ENCODE measurements around the gene SVIL. TPM values are rescaled to one million over a fixed set of nuclear protein-coding genes. Genes with fewer than 3 reads are reported as not detected.
"Not testable (repeated sequence)": the region's sequence is repeated elsewhere in the genome, so short reads cannot be mapped to it uniquely, and the experiment has no call there.

Gene SVIL
- total RNA-seq, 2 donors from 2014 or later = 12.2 to 14.2 TPM

GRCh38 chr10:29585488-29585976, 49.2 kb downstream of the SVIL start:
- no peak overlapping the region for H3K4me3 Mint-ChIP-seq
- no peak overlapping the region for H3K27ac Mint-ChIP-seq
- no peaks in the 10 kb centered on the region for H3K27me3 Mint-ChIP-seq (ENCODE audit: low read depth)
- no peaks in the 10 kb centered on the region for H3K9me3 Mint-ChIP-seq
- ATAC-seq (replicated peaks in 1 of 2) (no peak), DNase-seq (peak in 1 of 2 donors; percentile 23)
- no peaks in the 10 kb centered on the region for H3K36me3 Mint-ChIP-seq (ENCODE audit: insufficient read depth in 2 of 2)
- peaks cover 31% of the 10 kb centered on the region for H3K4me1 Mint-ChIP-seq (ENCODE audit: low read depth)

GRCh38 chr10:29584436-29584835, 50.3 kb downstream of the SVIL start:
- H3K9me3 Mint-ChIP-seq = no peaks in the 10 kb centered on the region
- no peaks in the 10 kb centered on the region for H3K36me3 Mint-ChIP-seq (ENCODE audit: insufficient read depth in 2 of 2)

GRCh38 chr10:29583674-29584073, 51.1 kb downstream of the SVIL start:
- Mint-ChIP-seq H3K27ac (no peak overlapping the region), H3K36me3 (ENCODE audit: insufficient read depth in 2 of 2) (no peaks in the 10 kb centered on the region), H3K4me1 (ENCODE audit: low read depth) (peaks cover 24% of the 10 kb centered on the region), H3K9me3 (no peaks in the 10 kb centered on the region), H3K27me3 (ENCODE audit: low read depth) (no peaks in the 10 kb centered on the region), H3K4me3 (no peak overlapping the region)
- ATAC-seq (replicated peaks in 1 of 2) (peak; percentile 42 to 55), DNase-seq (no peak)

More at GRCh38 chr10:29584436-29584835, 50.3 kb downstream of the SVIL start:
- Mint-ChIP-seq H3K4me3 (no peak overlapping the region), H3K27me3 (ENCODE audit: low read depth) (no peaks in the 10 kb centered on the region), H3K4me1 (ENCODE audit: low read depth) (peaks cover 24% of the 10 kb centered on the region), H3K27ac (no peak overlapping the region)
- no peak for DNase-seq
- no peak for ATAC-seq (replicated peaks in 1 of 2)

DNA sequence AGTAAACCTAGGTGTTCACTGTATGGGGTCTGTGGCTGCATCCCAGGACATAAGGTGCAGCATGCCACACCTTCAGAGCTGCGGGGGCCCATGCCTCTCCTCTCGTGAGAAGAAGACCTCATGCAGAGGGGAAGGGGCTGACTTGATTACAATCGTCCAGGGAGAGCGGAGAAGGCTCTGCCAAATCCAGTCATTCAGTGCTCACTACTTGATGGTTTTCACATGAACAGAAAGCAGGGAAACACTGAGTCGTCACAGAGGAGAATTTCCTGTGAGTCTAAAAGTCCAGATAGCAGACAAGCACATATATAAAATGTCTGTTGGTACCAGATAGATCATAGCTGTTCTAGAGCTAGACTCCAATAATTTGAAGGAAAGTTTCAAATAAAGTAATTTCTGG, 52.0 kb downstream of the SVIL start:
- peak in 1 of 2 donors; percentile 87 for ATAC-seq (replicated peaks in 1 of 2)

DNA sequence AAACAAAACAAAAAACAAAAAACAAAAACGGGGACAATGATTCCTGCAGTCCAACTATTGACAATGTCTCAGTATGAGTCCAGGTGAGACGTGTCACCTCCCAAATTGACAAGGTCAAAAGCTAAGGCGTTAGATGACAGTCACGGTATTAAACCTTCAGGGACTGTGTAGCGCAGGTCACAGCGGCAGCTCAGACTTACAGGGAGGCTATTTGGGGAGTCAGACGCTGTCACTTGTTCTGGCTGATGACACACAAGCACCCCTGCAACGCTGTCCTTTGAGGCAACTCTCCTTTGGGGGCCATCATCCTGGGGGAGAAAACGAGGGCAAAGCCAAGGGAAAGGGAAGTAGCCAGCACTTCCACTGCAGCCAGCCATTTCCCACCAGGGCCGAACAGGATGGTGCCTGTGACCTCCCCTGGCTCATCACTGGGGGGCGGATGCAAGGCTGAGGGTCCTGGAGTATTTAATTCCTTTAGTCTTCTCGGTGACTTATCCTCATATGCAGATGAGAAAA, 55.3 kb downstream of the SVIL start:
- Mint-ChIP-seq H3K4me1 (ENCODE audit: low read depth) (peaks cover 24% of the 10 kb centered on the region), H3K27me3 (ENCODE audit: low read depth) (no peaks in the 10 kb centered on the region), H3K4me3 (no peak overlapping the region), H3K36me3 (ENCODE audit: insufficient read depth in 2 of 2) (no peaks in the 10 kb centered on the region), H3K27ac (no peak overlapping the region), H3K9me3 (no peaks in the 10 kb centered on the region)
- ATAC-seq (replicated peaks in 1 of 2) (no peak), DNase-seq (no peak)

More for the DNA sequence above, 52.0 kb downstream of the SVIL start:
- Mint-ChIP-seq H3K4me1 (ENCODE audit: low read depth) (peaks cover 24% of the 10 kb centered on the region), H3K4me3 (peak overlapping the region in 1 of 2 donors; percentile 11)
- not testable (repeated sequence) for H3K9me3 Mint-ChIP-seq; H3K27ac Mint-ChIP-seq; H3K36me3 Mint-ChIP-seq (ENCODE audit: insufficient read depth in 2 of 2); H3K27me3 Mint-ChIP-seq (ENCODE audit: low read depth)
- peak in 1 of 2 donors; percentile 45 for DNase-seq

DNA sequence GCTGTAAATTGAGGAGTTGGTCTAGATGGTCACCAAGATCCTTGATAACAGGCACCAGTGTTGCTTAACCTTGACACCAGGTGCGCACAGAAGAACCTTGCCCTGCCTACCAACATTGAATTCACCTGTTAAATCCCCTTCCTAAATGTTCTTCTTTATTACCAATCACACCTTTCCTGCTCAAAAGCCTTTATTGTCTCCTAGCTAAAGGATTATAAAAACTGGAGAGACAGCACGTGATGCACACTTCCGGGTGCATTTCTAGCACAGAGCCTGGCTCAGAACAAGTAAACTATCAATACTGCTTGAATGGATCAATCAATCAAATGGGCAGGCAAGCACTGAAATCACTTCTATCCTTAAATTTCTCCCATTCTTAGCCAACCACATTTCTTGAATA, 56.3 kb downstream of the SVIL start:
- no peaks in the 10 kb centered on the region for H3K9me3 Mint-ChIP-seq
- H3K4me3 Mint-ChIP-seq = no peak overlapping the region
- ATAC-seq (replicated peaks in 1 of 2) (no peak), DNase-seq (no peak)
- no peak overlapping the region for H3K27ac Mint-ChIP-seq
- H3K36me3 Mint-ChIP-seq (ENCODE audit: insufficient read depth in 2 of 2) = no peaks in the 10 kb centered on the region
- H3K27me3 Mint-ChIP-seq (ENCODE audit: low read depth) = no peaks in the 10 kb centered on the region
- peaks cover 17% of the 10 kb centered on the region for H3K4me1 Mint-ChIP-seq (ENCODE audit: low read depth)

DNA sequence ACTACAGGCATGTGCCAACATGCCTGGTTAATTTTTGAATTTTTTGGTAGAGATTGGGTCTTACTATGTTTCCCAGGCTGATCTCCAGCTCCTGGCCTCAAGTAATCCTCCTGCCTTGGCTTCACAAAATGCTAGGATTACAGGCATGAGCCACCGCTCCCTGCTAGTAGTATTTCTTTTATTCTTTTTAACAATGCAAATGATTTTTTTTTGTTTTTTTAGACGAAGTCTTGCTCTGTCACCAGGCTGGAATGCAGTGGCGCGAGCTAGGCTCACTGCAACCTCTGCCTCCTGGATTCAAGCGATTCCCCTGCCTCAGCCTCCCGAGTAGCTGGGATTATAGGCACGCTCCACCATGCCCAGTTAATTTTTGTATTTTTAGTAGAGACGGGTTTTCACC, 58.1 kb downstream of the SVIL start:
- H3K9me3 Mint-ChIP-seq = no peaks in the 10 kb centered on the region
- ATAC-seq (replicated peaks in 1 of 2) = no peak
- no peaks in the 10 kb centered on the region for H3K27me3 Mint-ChIP-seq (ENCODE audit: low read depth)
- no peak for DNase-seq
- H3K4me1 Mint-ChIP-seq (ENCODE audit: low read depth) = peaks cover 2% of the 10 kb centered on the region
- H3K27ac Mint-ChIP-seq = no peak overlapping the region
- H3K4me3 Mint-ChIP-seq = no peak overlapping the region
- H3K36me3 Mint-ChIP-seq (ENCODE audit: insufficient read depth in 2 of 2) = no peaks in the 10 kb centered on the region

GRCh38 chr10:29575098-29575455, 59.7 kb downstream of the SVIL start:
- no peak for DNase-seq
- ATAC-seq (replicated peaks in 1 of 2) = no peak
- Mint-ChIP-seq H3K36me3 (ENCODE audit: insufficient read depth in 2 of 2) (no peaks in the 10 kb centered on the region), H3K9me3 (no peaks in the 10 kb centered on the region), H3K4me3 (no peak overlapping the region), H3K27me3 (ENCODE audit: low read depth) (no peaks in the 10 kb centered on the region), H3K4me1 (ENCODE audit: low read depth) (no peaks in the 10 kb centered on the region), H3K27ac (no peak overlapping the region)

GRCh38 chr10:29574212-29575097, 60.3 kb downstream of the SVIL start:
- not testable (repeated sequence) for H3K36me3 Mint-ChIP-seq (ENCODE audit: insufficient read depth in 2 of 2); DNase-seq; H3K4me3 Mint-ChIP-seq; ATAC-seq (replicated peaks in 1 of 2); H3K4me1 Mint-ChIP-seq (ENCODE audit: low read depth); H3K27ac Mint-ChIP-seq; H3K27me3 Mint-ChIP-seq (ENCODE audit: low read depth); H3K9me3 Mint-ChIP-seq

DNA sequence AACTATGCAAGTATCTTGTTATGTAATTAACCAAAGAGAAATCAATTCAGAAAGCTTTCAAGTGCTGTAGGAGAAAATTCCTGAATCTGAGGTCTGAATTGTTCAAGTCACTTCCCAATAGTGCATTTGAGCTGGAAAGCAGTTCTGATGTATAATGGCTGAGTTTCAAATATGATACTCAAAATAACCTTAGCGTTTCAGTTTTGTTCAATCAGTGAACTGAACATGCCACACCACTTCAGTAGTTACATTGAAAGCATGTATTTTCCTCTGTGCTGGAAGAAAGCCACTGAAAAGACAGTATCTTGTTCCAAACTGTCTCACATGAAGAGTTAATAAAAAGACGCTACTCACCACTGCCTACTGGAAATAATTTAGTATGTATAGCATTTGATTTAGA, 64.5 kb downstream of the SVIL start:
- H3K27ac Mint-ChIP-seq; H3K4me1 Mint-ChIP-seq (ENCODE audit: low read depth): not testable (repeated sequence)

DNA sequence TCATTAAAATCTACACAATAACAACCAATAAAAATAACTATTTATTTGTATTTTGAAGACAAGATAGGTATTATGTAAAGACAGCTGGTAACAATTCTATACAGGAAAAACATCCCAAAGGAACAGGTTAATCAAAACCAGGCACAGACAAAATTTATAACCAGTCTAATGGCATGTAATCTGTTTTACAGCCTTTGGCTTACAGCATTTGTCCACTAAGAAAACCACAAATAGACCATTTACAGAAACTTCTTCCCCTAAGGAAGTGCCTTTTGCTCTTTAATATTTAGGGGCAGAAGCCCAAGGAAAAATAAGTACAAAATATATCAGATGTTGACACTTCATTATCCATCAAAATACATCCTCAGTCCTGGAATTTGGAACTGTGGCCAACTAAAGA, 65.0 kb downstream of the SVIL start:
- ATAC-seq (replicated peaks in 1 of 2) (no peak), DNase-seq (no peak)
- no peaks in the 10 kb centered on the region for H3K27me3 Mint-ChIP-seq (ENCODE audit: low read depth)
- H3K4me1 Mint-ChIP-seq (ENCODE audit: low read depth) = no peaks in the 10 kb centered on the region
- no peaks in the 10 kb centered on the region for H3K9me3 Mint-ChIP-seq
- H3K4me3 Mint-ChIP-seq = no peak overlapping the region
- no peaks in the 10 kb centered on the region for H3K36me3 Mint-ChIP-seq (ENCODE audit: insufficient read depth in 2 of 2)
- H3K27ac Mint-ChIP-seq = no peak overlapping the region

More for the DNA sequence above, 64.5 kb downstream of the SVIL start:
- not testable (repeated sequence) for ATAC-seq (replicated peaks in 1 of 2); H3K9me3 Mint-ChIP-seq; H3K36me3 Mint-ChIP-seq (ENCODE audit: insufficient read depth in 2 of 2); DNase-seq; H3K27me3 Mint-ChIP-seq (ENCODE audit: low read depth); H3K4me3 Mint-ChIP-seq

GRCh38 chr10:29567003-29567402, 67.8 kb downstream of the SVIL start:
- Mint-ChIP-seq H3K4me1 (ENCODE audit: low read depth) (no peaks in the 10 kb centered on the region), H3K4me3 (no peak overlapping the region), H3K36me3 (ENCODE audit: insufficient read depth in 2 of 2) (no peaks in the 10 kb centered on the region), H3K27ac (no peak overlapping the region), H3K9me3 (no peaks in the 10 kb centered on the region), H3K27me3 (ENCODE audit: low read depth) (no peaks in the 10 kb centered on the region)
- ATAC-seq (replicated peaks in 1 of 2) = no peak
- no peak for DNase-seq

DNA sequence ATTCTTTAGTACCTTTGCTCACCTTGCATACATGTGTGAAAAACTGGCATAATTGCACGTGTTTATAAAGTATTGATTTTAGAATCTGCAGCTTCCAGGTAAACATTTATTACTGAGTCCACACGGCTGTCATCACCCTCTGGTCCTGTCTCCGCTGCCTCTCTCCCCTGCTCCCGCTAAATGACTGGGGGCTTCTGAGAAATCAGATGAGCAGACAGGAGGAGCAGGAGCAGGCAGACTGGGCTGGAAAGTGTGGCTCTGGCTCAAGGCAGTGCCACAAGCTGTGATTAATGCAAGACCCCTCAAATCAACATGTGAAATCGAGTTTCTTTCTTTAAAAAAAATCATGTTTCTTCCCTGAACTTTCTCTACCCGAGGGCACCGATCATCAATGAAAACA, 68.6 kb downstream of the SVIL start:
- not testable (repeated sequence) for ATAC-seq (replicated peaks in 1 of 2); H3K4me1 Mint-ChIP-seq (ENCODE audit: low read depth); H3K4me3 Mint-ChIP-seq; H3K27ac Mint-ChIP-seq; DNase-seq; H3K9me3 Mint-ChIP-seq; H3K27me3 Mint-ChIP-seq (ENCODE audit: low read depth); H3K36me3 Mint-ChIP-seq (ENCODE audit: insufficient read depth in 2 of 2)

Measured in activated T-cell treated with anti-CD3 and anti-CD28 coated beads, Interleukin-2, amount 50 U/mL, for 72 hours (primary cell).